IMR-90 (cell line): ENCODE results near the gene CCDC18. TPM values are rescaled to one million over a fixed set of nuclear protein-coding genes. Genes with fewer than 3 reads are reported as not detected.

Experiments used
- ATAC-seq: fragments of 200-7000 bp; cut with Tn5 transposase; 2 replicates; pipeline ENCODE4 v1.9.1; 2020; ENCODE audit warnings: low read depth, mild to moderate bottlenecking, moderate library complexity
- BruUV-seq: library from RNA; stranded (reverse); fragments of 400-500 nt; replicated peaks from 2 replicates; lab custom pipeline; 2021; lab: Mats Ljungman, UMichigan
- CTCF ChIA-PET: fragments of 300-600 bp; formaldehyde crosslinking; extraction: SDS; loops from one replicate; lab custom pipeline; 2021; ENCODE audit warnings: antibody characterized with exemption; lab: Yijun Ruan, JAX
- POLR2A ChIA-PET: fragments of 300-600 bp; sonication (Branson Sonifier 250); formaldehyde crosslinking; loops from one replicate; lab custom pipeline; 2022; ENCODE audit warnings: antibody characterized with exemption; ENCODE audit not compliant: unreplicated experiment; lab: Charles Lee
- DNase-seq: peaks from one replicate; pipeline ENCODE4 v3.0.0; 2013
- H2AFZ ChIP-seq: replicated peaks from 2 replicates; pipeline ENCODE3; 2013; ENCODE audit warnings: low read length, mild to moderate bottlenecking; ENCODE audit not compliant: poor library complexity
- H2AK5ac ChIP-seq: 2 replicates; pipeline ENCODE4 v1.6.1; 2013; ENCODE audit warnings: low read depth, low read length, inconsistent platforms
- H2AK9ac ChIP-seq: replicated peaks from 2 replicates; pipeline ENCODE3; 2013; ENCODE audit warnings: mild to moderate bottlenecking, low read depth, low read length, moderate library complexity; ENCODE audit not compliant: poor library complexity
- H2BK120ac ChIP-seq: 2 replicates; pipeline ENCODE4 v1.6.1; 2013; ENCODE audit warnings: low read depth, low read length, inconsistent platforms
- H2BK15ac ChIP-seq: 3 replicates; pipeline ENCODE4 v1.6.1; 2013; ENCODE audit warnings: low read depth, low read length, inconsistent platforms
- H2BK20ac ChIP-seq: 2 replicates; pipeline ENCODE4 v1.6.1; 2013; ENCODE audit warnings: low read depth, mild to moderate bottlenecking, inconsistent platforms, low read length, moderate library complexity
- H2BK5ac ChIP-seq: 2 replicates; pipeline ENCODE4 v1.6.1; 2013; ENCODE audit warnings: mild to moderate bottlenecking, low read depth, low read length, inconsistent platforms; ENCODE audit not compliant: poor library complexity, severe bottlenecking
- H3K14ac ChIP-seq: replicated peaks from 2 replicates; pipeline ENCODE4 v1.6.1; 2013; ENCODE audit warnings: low read depth, low read length, inconsistent platforms
- H3K18ac ChIP-seq: 2 replicates; pipeline ENCODE4 v1.6.1; 2013; ENCODE audit warnings: low read depth, low read length, control low read depth
- H3K23ac ChIP-seq: 2 replicates; pipeline ENCODE4 v1.6.1; 2013; ENCODE audit warnings: low read depth, low read length, inconsistent platforms
- H3K27ac ChIP-seq: 2 replicates; pipeline ENCODE4 v1.5.1; 2013; ENCODE audit warnings: mild to moderate bottlenecking, control low read depth, low read length; ENCODE audit not compliant: insufficient read depth
- H3K27me3 ChIP-seq: 2 replicates; pipeline ENCODE4 v1.6.1; 2013; ENCODE audit warnings: low read length; ENCODE audit not compliant: control insufficient read depth, insufficient read depth
- H3K36me3 ChIP-seq: 2 replicates; pipeline ENCODE4 v1.6.1; 2013; ENCODE audit warnings: low read length, mixed read lengths; ENCODE audit not compliant: control insufficient read depth, insufficient read depth
- H3K4ac ChIP-seq: 2 replicates; pipeline ENCODE4 v1.6.1; 2013; ENCODE audit warnings: low read depth, low read length, inconsistent platforms
- H3K4me1 ChIP-seq: 2 replicates; pipeline ENCODE4 v1.6.1; 2013; ENCODE audit warnings: low read length, mixed read lengths; ENCODE audit not compliant: control insufficient read depth, insufficient read depth
- H3K4me2 ChIP-seq: 2 replicates; pipeline ENCODE4 v1.6.1; 2013; ENCODE audit warnings: low read depth, mild to moderate bottlenecking, control low read depth, low read length, moderate library complexity
- H3K4me3 ChIP-seq: 2 replicates; pipeline ENCODE4 v1.5.1; 2013; ENCODE audit warnings: low read depth, mild to moderate bottlenecking, control low read depth, low read length, moderate library complexity; ENCODE audit not compliant: insufficient read depth
- H3K56ac ChIP-seq: 2 replicates; pipeline ENCODE4 v1.6.1; 2013; ENCODE audit warnings: low read length, inconsistent platforms; ENCODE audit not compliant: insufficient read depth; ENCODE audit errors: extremely low read depth
- H3K79me1 ChIP-seq, 2 experiments: 2 replicates each; pipeline ENCODE4 v1.6.1; 2013; ENCODE audit warnings: low read length in 2 of 2, inconsistent platforms in 1 of 2, low read depth in 1 of 2
- H3K9ac ChIP-seq: 2 replicates; pipeline ENCODE4 v1.6.1; 2013; ENCODE audit warnings: low read depth, low read length, control low read depth
- H3K9me1 ChIP-seq: 2 replicates; pipeline ENCODE4 v1.6.1; 2013; ENCODE audit warnings: low read length, inconsistent platforms; ENCODE audit not compliant: insufficient read depth
- H3K9me3 ChIP-seq: 2 replicates; pipeline ENCODE4 v1.6.1; 2013; ENCODE audit warnings: low read length; ENCODE audit not compliant: control insufficient read depth, insufficient read depth
- H4K20me1 ChIP-seq: 2 replicates; pipeline ENCODE4 v1.6.1; 2013; ENCODE audit warnings: low read length, inconsistent platforms; ENCODE audit not compliant: insufficient read depth
- H4K5ac ChIP-seq: 2 replicates; pipeline ENCODE4 v1.6.1; 2013; ENCODE audit warnings: mild to moderate bottlenecking, low read depth, low read length, control low read depth
- H4K8ac ChIP-seq, 2 experiments: 2 replicates each; pipeline ENCODE4 v1.6.1; 2013; ENCODE audit warnings: low read depth in 2 of 2, low read length in 2 of 2, control low read depth in 1 of 2, inconsistent platforms in 1 of 2
- H4K91ac ChIP-seq: 2 replicates; pipeline ENCODE4 v1.6.1; 2013; ENCODE audit warnings: low read depth, low read length, inconsistent platforms; ENCODE audit not compliant: insufficient read depth
- BHLHE40 ChIP-seq: fragments of 150-350 bp; IDR thresholded peaks from 2 replicates; pipeline ENCODE4 v1.6.1; 2016; ENCODE audit warnings: mild to moderate bottlenecking, low read depth, low read length
- CEBPB ChIP-seq: IDR thresholded peaks from 2 replicates; pipeline ENCODE4 v1.6.1; 2012; ENCODE audit warnings: low read depth, low read length, improper control_type of control experiment
- CHD1 ChIP-seq: IDR thresholded peaks from 2 replicates; pipeline ENCODE4 v1.6.1; 2012; ENCODE audit warnings: low read depth, low read length, improper control_type of control experiment
- CTCF ChIP-seq: conservative IDR thresholded peaks from 2 replicates; pipeline ENCODE4 v1.5.1; 2012; ENCODE audit warnings: mild to moderate bottlenecking, low read depth, low read length, improper control_type of control experiment
- FOS ChIP-seq: fragments of 150-350 bp; IDR thresholded peaks from 2 replicates; pipeline ENCODE4 v1.6.1; 2016; ENCODE audit warnings: low read depth, low read length
- MAFK ChIP-seq: IDR thresholded peaks from 2 replicates; pipeline ENCODE4 v1.6.1; 2012; ENCODE audit warnings: low read depth, low read length, improper control_type of control experiment
- MAZ ChIP-seq: IDR thresholded peaks from 2 replicates; pipeline ENCODE4 v1.6.1; 2012; ENCODE audit warnings: low read depth, mild to moderate bottlenecking, low read length, improper control_type of control experiment, moderate library complexity, borderline replicate concordance
- MXI1 ChIP-seq: IDR thresholded peaks from 2 replicates; pipeline ENCODE4 v1.6.1; 2012; ENCODE audit warnings: low read depth, mild to moderate bottlenecking, low read length, moderate library complexity, borderline replicate concordance
- NFE2L2 ChIP-seq: fragments of 150-350 bp; IDR thresholded peaks from 2 replicates; pipeline ENCODE4 v1.6.1; 2016; ENCODE audit warnings: low read depth, mild to moderate bottlenecking, low read length
- POLR2A ChIP-seq: IDR thresholded peaks from 2 replicates; pipeline ENCODE4 v1.6.1; 2012; ENCODE audit warnings: mild to moderate bottlenecking, low read depth, low read length
- RAD21 ChIP-seq: IDR thresholded peaks from 2 replicates; pipeline ENCODE4 v1.6.1; 2012; ENCODE audit warnings: low read length, improper control_type of control experiment
- RCOR1 ChIP-seq: IDR thresholded peaks from 2 replicates; pipeline ENCODE4 v1.6.1; 2012; ENCODE audit warnings: mild to moderate bottlenecking, low read length, improper control_type of control experiment; ENCODE audit not compliant: insufficient replicate concordance
- RFX5 ChIP-seq: IDR thresholded peaks from 2 replicates; pipeline ENCODE4 v1.8.0; 2012; ENCODE audit warnings: low read depth, mild to moderate bottlenecking, low read length, moderate library complexity
- SMC3 ChIP-seq: fragments of 150-350 bp; IDR thresholded peaks from 2 replicates; pipeline ENCODE4 v1.6.1; 2016; ENCODE audit warnings: low read depth, mild to moderate bottlenecking, antibody characterized with exemption, low read length, moderate library complexity
- WGBS, 2 experiments: methylation state at CpG; one replicate each; pipeline versions ENCODE4 v1.1.5 to v1.1.7; 2013; ENCODE audit warnings: missing lambda C conversion rate in 2 of 2; ENCODE audit not compliant: insufficient read length in 1 of 2; ENCODE audit errors: extremely low coverage in 2 of 2; 5-methylcytosine and 5-hydroxymethylcytosine counted together
- dilution Hi-C: fragments of 300-500 bp; cut with HindIII; formaldehyde crosslinking; loops from one replicate; pipeline ENCODE4 v1.14.3; 2018; ENCODE audit warnings: low sequenced_read_pairs; ENCODE audit not compliant: unreplicated experiment
- in situ Hi-C: fragments of 300-500 bp; cut with MboI; formaldehyde crosslinking; loops from 3 replicates; pipeline ENCODE4 v1.14.3; 2019; ENCODE audit warnings: low sequenced_read_pairs, inconsistent platforms, mixed read lengths
- intact Hi-C: fragments of 100-400 bp; cut with micrococcal nuclease; formaldehyde crosslinking; loops from 2 replicates; pipeline ENCODE4 v1.10.0; 2022
- polyA plus RNA-seq, 3 experiments: library from polyadenylated mRNA; depleted of rRNA; stranded (reverse); fragments of >200 nt; gene quantifications; 2 replicates each; pipeline ENCODE4 v1.2.3, GENCODE V29; 2012; ENCODE audit warnings: low replicate concordance in 1 of 3
- total RNA-seq: library from RNA; depleted of rRNA; stranded (reverse); fragments of >200 nt; gene quantifications from 2 replicates; pipeline ENCODE4 v1.2.3, GENCODE V29; 2012
- TF ChIP-seq, protein P1 (sequence below): fragments of 150-350 bp; IDR thresholded peaks from 2 replicates; pipeline ENCODE4 v1.6.1; 2017; ENCODE audit warnings: mild to moderate bottlenecking, antibody characterized with exemption, low read length, low read depth
- TF ChIP-seq, protein P2 (sequence below): fragments of 150-350 bp; IDR thresholded peaks from 2 replicates; pipeline ENCODE4 v1.6.1; 2016; ENCODE audit warnings: low read depth, mild to moderate bottlenecking, low read length, moderate library complexity, borderline replicate concordance

The CCDC18 gene
- total and polyA plus RNA-seq, 2 of the 4 experiments (the other 2 are of a cell fraction), result 5.5 to 7.3 TPM

- 88% methylated on average over 1 of the region's 7 CpGs; no CpG with 5 or more reads in 1 of the 2 experiments for WGBS, 2 experiments
- no TSS peak for BruUV-seq
Observed at GRCh38 chr1:93148001-93148400, 32.5 kb upstream of the CCDC18 start.

More at GRCh38 chr1:93148001-93148400, 32.5 kb upstream of the CCDC18 start:
- intact Hi-C loops, result no loop called here
- H3K27me3 ChIP-seq, result no peaks in the 10 kb centered on the region
- no peaks in the 10 kb centered on the region for H3K9me3 ChIP-seq
- peaks cover 10% of the 10 kb centered on the region for H3K36me3 ChIP-seq
- no peak overlapping the region for H4K8ac ChIP-seq
- in situ Hi-C loops, result no loop called here
- no peak overlapping the region for H2AK9ac ChIP-seq
- no peak overlapping the region for H3K9ac ChIP-seq
- no peak overlapping the region for H2BK120ac ChIP-seq
- H2BK15ac ChIP-seq, result no peak overlapping the region
- H3K27ac ChIP-seq, result no peak overlapping the region
- H3K4ac ChIP-seq, result no peak overlapping the region
- no peak overlapping the region for H3K4me2 ChIP-seq
- H3K56ac ChIP-seq, result no peak overlapping the region
- no peak overlapping the region for H3K4me3 ChIP-seq
- no peaks in the 10 kb centered on the region for H3K4me1 ChIP-seq
- H2AK5ac ChIP-seq, result no peak overlapping the region
- DNase-seq, result peak; percentile 46
- ChIA-PET CTCF (no interaction called here), POLR2A (no interaction called here)
- ATAC-seq, result peak; percentile 17; the same call in 1 of the 2 replicates
- no peak overlapping the region for H3K14ac ChIP-seq
- H3K18ac ChIP-seq, result no peak overlapping the region
- peaks cover 8 to 26% of the 10 kb centered on the region in 2 experiments; a peak in 3 of 4 replicates for H3K79me1 ChIP-seq
- no peak overlapping the region for H4K5ac ChIP-seq
- TF ChIP-seq MXI1 (no peak), CEBPB (no peak), MAZ (no peak), RFX5 (no peak), FOS (no peak), RAD21 (no peak), MAFK (no peak), CHD1 (no peak), CTCF (no peak), RCOR1 (no peak), SMC3 (no peak), BHLHE40 (no peak), NFE2L2 (no peak), POLR2A (no peak)
- TF ChIP-seq, protein P1, sequence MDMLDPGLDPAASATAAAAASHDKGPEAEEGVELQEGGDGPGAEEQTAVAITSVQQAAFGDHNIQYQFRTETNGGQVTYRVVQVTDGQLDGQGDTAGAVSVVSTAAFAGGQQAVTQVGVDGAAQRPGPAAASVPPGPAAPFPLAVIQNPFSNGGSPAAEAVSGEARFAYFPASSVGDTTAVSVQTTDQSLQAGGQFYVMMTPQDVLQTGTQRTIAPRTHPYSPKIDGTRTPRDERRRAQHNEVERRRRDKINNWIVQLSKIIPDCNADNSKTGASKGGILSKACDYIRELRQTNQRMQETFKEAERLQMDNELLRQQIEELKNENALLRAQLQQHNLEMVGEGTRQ, result no peak
- TF ChIP-seq, protein P2, sequence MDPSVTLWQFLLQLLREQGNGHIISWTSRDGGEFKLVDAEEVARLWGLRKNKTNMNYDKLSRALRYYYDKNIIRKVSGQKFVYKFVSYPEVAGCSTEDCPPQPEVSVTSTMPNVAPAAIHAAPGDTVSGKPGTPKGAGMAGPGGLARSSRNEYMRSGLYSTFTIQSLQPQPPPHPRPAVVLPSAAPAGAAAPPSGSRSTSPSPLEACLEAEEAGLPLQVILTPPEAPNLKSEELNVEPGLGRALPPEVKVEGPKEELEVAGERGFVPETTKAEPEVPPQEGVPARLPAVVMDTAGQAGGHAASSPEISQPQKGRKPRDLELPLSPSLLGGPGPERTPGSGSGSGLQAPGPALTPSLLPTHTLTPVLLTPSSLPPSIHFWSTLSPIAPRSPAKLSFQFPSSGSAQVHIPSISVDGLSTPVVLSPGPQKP, result no peak
- dilution Hi-C loops, result no loop called here
- H3K23ac ChIP-seq, result no peak overlapping the region
- H2BK5ac ChIP-seq, result no peak overlapping the region
- no peak overlapping the region for H2BK20ac ChIP-seq
- H3K9me1 ChIP-seq, result 0 out of 2 replicates have a peak, but pooled peaks cover 3% of the 10 kb centered on the region
- H4K20me1 ChIP-seq, result no peaks in the 10 kb centered on the region; the same call in 1 of the 2 replicates
- H4K91ac ChIP-seq, result no peak overlapping the region
- H2AFZ ChIP-seq, result no peak overlapping the region
